ENCODE results near the gene ST6GAL1.

Gene ST6GAL1

DNA sequence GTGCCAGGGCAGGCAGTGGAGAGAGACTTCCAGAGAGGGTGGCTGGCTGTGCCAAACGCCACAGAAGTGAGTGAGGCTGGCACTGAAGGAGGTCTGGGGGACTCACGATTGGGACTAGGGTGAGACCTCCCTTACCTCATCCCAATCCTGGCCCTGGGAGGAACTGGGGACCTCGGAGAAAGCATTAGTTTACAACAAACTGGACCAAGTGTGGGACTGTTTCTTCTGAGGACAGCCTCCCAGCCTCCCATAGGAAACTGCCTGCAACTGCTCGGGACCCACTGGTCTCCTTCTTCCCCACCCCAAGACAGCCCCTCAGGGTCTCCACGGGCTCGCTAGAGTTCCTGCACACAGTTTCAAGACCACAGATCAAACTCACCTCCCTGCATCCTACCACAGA lies 45.4 kb downstream of the ST6GAL1 start:
- no peak for DNase-seq
- Histone ChIP-seq H3K36me3 (peaks cover 4% of the 10 kb centered on the region; the same call in 1 of the 2 replicates), H3K4me3 (ENCODE audit: low read depth, low read length) (no peak overlapping the region), H3K27ac (no peak overlapping the region), H3K9me3 (ENCODE audit: severe bottlenecking) (no peaks in the 10 kb centered on the region), H3K27me3 (ENCODE audit: insufficient read depth, low read depth, severe bottlenecking) (no peaks in the 10 kb centered on the region)
- TF ChIP-seq, protein P1, sequence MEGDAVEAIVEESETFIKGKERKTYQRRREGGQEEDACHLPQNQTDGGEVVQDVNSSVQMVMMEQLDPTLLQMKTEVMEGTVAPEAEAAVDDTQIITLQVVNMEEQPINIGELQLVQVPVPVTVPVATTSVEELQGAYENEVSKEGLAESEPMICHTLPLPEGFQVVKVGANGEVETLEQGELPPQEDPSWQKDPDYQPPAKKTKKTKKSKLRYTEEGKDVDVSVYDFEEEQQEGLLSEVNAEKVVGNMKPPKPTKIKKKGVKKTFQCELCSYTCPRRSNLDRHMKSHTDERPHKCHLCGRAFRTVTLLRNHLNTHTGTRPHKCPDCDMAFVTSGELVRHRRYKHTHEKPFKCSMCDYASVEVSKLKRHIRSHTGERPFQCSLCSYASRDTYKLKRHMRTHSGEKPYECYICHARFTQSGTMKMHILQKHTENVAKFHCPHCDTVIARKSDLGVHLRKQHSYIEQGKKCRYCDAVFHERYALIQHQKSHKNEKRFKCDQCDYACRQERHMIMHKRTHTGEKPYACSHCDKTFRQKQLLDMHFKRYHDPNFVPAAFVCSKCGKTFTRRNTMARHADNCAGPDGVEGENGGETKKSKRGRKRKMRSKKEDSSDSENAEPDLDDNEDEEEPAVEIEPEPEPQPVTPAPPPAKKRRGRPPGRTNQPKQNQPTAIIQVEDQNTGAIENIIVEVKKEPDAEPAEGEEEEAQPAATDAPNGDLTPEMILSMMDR (IDR thresholded peaks at IDR 0.05; ENCODE audit: low read depth, low read length), result no peak

DNA sequence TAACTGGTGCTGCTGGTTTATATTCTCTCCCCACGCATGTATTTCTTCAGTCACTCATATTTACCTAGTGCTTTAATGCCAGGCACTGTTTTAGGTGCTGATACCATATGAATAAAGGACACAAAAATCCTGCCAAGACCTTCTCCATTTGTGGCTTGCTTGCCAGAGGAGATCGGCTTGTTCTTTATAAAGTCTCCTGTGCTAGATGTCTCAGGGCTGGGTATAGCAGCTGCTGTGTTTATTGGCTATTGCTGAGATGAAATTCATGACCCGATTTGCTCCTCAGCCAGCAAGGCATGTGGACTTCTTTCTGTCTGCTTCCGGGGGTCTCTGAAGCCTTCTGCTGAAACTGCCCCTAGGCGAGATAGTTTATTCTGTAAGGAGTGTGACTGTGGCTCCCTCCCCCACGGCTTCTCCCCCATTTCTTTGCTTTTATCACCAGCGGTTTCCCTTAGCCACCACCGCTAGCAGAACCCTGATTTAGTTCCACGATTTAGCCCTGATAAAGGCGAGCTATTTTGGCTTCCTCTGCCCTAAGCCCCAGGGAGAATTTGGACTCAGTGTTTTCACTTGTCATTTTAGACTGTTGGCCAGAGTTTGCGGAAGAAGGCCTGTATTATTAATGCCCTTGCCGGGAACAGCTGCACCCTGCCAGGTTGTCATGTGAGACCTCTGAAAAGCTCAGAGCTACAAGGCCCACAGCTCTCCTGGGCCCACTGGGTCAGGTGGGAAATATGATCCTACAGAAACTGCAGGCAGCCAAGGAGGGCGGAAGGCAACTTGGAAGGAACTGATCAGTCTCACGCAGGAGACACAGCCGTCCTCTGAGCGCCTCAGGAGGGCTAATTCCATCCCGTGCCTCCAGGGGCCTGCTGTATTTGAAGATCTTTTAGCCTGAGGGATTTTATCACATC lies 46.8 kb downstream of the ST6GAL1 start:
- Histone ChIP-seq H3K27ac (no peak overlapping the region), H3K4me3 (ENCODE audit: low read depth, low read length) (no peak overlapping the region), H3K27me3 (ENCODE audit: insufficient read depth, low read depth, severe bottlenecking) (no peaks in the 10 kb centered on the region), H3K36me3 (peaks cover 8% of the 10 kb centered on the region), H3K9me3 (ENCODE audit: severe bottlenecking) (no peaks in the 10 kb centered on the region)
- DNase-seq, result no peak
- TF ChIP-seq, protein P1 (IDR thresholded peaks at IDR 0.05; ENCODE audit: low read depth, low read length), result no peak

DNA sequence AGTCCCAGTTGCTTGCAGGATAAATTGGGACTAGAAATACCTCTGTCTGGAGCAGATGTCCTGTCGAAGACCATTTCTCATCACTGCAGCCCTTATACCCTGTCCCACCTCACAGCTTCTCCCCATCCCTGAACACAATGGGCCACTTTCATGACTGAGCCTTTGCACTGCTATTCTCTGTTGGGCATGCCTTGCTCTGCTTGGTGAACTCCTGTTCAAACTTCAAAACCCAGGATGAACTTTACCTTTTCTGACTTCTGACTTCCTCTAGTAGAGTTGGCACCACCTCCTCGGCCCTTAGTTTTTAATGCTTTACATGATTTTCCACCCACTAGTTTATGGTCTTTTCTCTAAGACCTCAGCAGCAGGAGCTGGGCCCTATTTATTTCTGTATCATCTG lies 48.4 kb downstream of the ST6GAL1 start:
- H3K36me3 ChIP-seq, result peaks cover 4% of the 10 kb centered on the region
- DNase-seq, result no peak
- H3K9me3 ChIP-seq (ENCODE audit: severe bottlenecking), result no peaks in the 10 kb centered on the region
- no peaks in the 10 kb centered on the region for H3K27me3 ChIP-seq (ENCODE audit: insufficient read depth, low read depth, severe bottlenecking)
- no peak overlapping the region for H3K27ac ChIP-seq
- no peak overlapping the region for H3K4me3 ChIP-seq (ENCODE audit: low read depth, low read length)
- TF ChIP-seq, protein P1 (IDR thresholded peaks at IDR 0.05; ENCODE audit: low read depth, low read length), result no peak

DNA sequence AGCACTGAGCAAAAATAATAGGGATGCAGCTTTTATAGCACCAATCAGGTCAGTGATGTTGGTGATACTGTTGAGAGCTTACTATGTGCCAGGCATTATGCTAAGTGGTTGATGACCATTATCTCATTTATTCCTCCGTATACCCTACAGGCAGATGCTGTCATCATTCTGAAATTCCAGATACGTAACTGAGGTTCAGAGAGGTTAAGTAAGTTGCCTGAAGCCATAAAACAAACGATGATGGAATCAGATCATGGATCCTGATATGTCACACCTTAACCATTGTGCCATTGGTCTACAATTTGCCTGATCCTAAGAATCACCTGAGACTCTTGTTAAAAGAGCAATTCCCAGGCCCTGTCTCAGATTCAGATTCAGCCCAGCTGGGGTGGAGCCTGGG lies 49.5 kb downstream of the ST6GAL1 start:
- Histone ChIP-seq H3K27ac (no peak overlapping the region), H3K27me3 (ENCODE audit: insufficient read depth, low read depth, severe bottlenecking) (no peaks in the 10 kb centered on the region), H3K4me3 (ENCODE audit: low read depth, low read length) (no peak overlapping the region), H3K36me3 (peaks cover 4% of the 10 kb centered on the region), H3K9me3 (ENCODE audit: severe bottlenecking) (no peaks in the 10 kb centered on the region)
- TF ChIP-seq, protein P1 (IDR thresholded peaks at IDR 0.05; ENCODE audit: low read depth, low read length), result no peak
- no peak for DNase-seq

DNA sequence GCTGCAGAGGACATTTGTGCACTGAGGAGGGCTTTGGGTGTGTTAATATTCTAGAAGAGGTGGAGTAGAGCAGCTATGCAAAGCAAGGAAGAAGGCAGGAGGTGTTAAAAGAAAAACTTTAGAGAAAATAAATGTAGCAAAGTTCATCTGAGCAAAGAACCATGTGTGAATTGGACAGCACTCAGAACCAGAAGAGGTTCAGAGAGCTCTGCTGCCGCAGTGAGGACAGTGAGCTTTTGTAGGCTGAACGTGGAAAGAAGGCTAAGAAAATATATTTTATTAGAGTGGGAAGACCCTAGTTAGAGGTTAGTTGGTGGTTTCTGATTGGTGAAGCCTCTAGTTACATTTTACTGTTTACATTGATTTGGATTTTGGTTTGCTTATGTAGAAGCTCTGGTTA lies 50.7 kb downstream of the ST6GAL1 start:
- DNase-seq, result no peak
- no peak overlapping the region for H3K27ac ChIP-seq
- H3K27me3 ChIP-seq (ENCODE audit: insufficient read depth, low read depth, severe bottlenecking), result no peaks in the 10 kb centered on the region
- H3K9me3 ChIP-seq (ENCODE audit: severe bottlenecking), result no peaks in the 10 kb centered on the region
- H3K36me3 ChIP-seq, result peaks cover 4% of the 10 kb centered on the region
- TF ChIP-seq, protein P1 (IDR thresholded peaks at IDR 0.05; ENCODE audit: low read depth, low read length), result no peak
- no peak overlapping the region for H3K4me3 ChIP-seq (ENCODE audit: low read depth, low read length)

Data from WERI-Rb-1 (cell line).